GM12878 (cell line): ENCODE data around the gene TPD52L2. TPM values are rescaled to one million over a fixed set of nuclear protein-coding genes. Genes with fewer than 3 reads are reported as not detected.

Experiments
- ATAC-seq: fragments of 200-7000 bp; cut with Tn5 transposase; 3 replicates; pipeline ENCODE4 v1.9.1; 2020; ENCODE audit warnings: mild to moderate bottlenecking, moderate library complexity
- BruUV-seq: library from RNA; stranded (reverse); fragments of 400-500 nt; replicated peaks from 2 replicates; lab custom pipeline; 2021; lab: Mats Ljungman, UMichigan
- CTCF ChIA-PET: fragments of 300-600 bp; sonication (Branson Sonifier 250); formaldehyde crosslinking; extraction: SDS; loops from one replicate; lab custom pipeline; 2021; ENCODE audit warnings: inconsistent platforms; lab: Yijun Ruan, JAX
- POLR2A ChIA-PET: fragments of 350-600 bp; formaldehyde crosslinking; extraction: SDS; loops from one replicate; lab custom pipeline; 2021; ENCODE audit warnings: inconsistent platforms; lab: Charles Lee
- RAD21 ChIA-PET: fragments of 300-600 bp; sonication (Branson Sonifier 250); formaldehyde crosslinking; loops from one replicate; lab custom pipeline; 2023; ENCODE audit warnings: antibody characterized with exemption; ENCODE audit not compliant: unreplicated experiment; lab: Charles Lee
- SMC1A ChIA-PET: fragments of 300-600 bp; sonication (Branson Sonifier 250); formaldehyde crosslinking; loops from one replicate; lab custom pipeline; 2023; ENCODE audit not compliant: unreplicated experiment, uncharacterized antibody; lab: Charles Lee
- DNase-seq: peaks from one replicate; pipeline ENCODE4 v3.0.0-alpha.2; 2011; ENCODE audit warnings: low read depth, low spot score
- FAIRE-seq: peaks from 3 replicates; lab custom pipeline; 2011; peaks lifted over from hg19 to GRCh38; lab: Jason Lieb, UNC
- H2AFZ ChIP-seq: 2 replicates; pipeline ENCODE4 v1.6.0; 2011; ENCODE audit warnings: low read depth, low read length, control low read depth; ENCODE audit not compliant: control insufficient read depth
- H3K27ac ChIP-seq: 2 replicates; pipeline ENCODE4 v1.5.1; 2011; ENCODE audit warnings: control low read depth; ENCODE audit not compliant: control insufficient read depth, insufficient read depth
- H3K27me3 ChIP-seq, 2 experiments: replicated peaks in 1 of 2; 2 replicates each; pipeline versions ENCODE4 v1.6.0 to v1.6.1; 2011; ENCODE audit warnings: low read length in 1 of 2; ENCODE audit not compliant: control insufficient read depth in 2 of 2, insufficient read depth in 2 of 2
- H3K36me3 ChIP-seq, 2 experiments: 2 replicates each; pipeline ENCODE4 v1.5.1; 2011; ENCODE audit warnings: low read length in 1 of 2; ENCODE audit not compliant: control insufficient read depth in 2 of 2, insufficient read depth in 2 of 2
- H3K4me1 ChIP-seq: 2 replicates; pipeline ENCODE4 v1.6.1; 2011; ENCODE audit warnings: mild to moderate bottlenecking, low read length, moderate library complexity, mixed read lengths; ENCODE audit not compliant: control insufficient read depth, insufficient read depth
- H3K4me2 ChIP-seq: 2 replicates; pipeline ENCODE4 v1.6.0; 2011; ENCODE audit warnings: control low read depth; ENCODE audit not compliant: control insufficient read depth, insufficient read depth
- H3K4me3 ChIP-seq: fragments of 200-600 bp; sonication (generic); 2 replicates; pipeline ENCODE4 v1.5.1; 2016
- H3K79me2 ChIP-seq: 2 replicates; pipeline ENCODE4 v1.6.0; 2011; ENCODE audit warnings: low read length; ENCODE audit not compliant: control insufficient read depth, insufficient read depth
- H3K9ac ChIP-seq: 2 replicates; pipeline ENCODE4 v1.8.0; 2011; ENCODE audit warnings: low read length, control low read depth, mixed read lengths; ENCODE audit not compliant: control insufficient read depth, insufficient read depth
- H3K9me3 ChIP-seq: replicated peaks from 3 replicates; pipeline ENCODE4 v1.5.1; 2011; ENCODE audit warnings: mild to moderate bottlenecking, low read length; ENCODE audit not compliant: control insufficient read depth, insufficient read depth
- H4K20me1 ChIP-seq: 2 replicates; pipeline ENCODE4 v1.6.0; 2011; ENCODE audit not compliant: control insufficient read depth, insufficient read depth
- CREB1 ChIP-seq: IDR thresholded peaks from 2 replicates; pipeline ENCODE4 v1.6.1; 2012; ENCODE audit warnings: low read depth, mild to moderate bottlenecking, inconsistent platforms
- GABPA ChIP-seq: IDR thresholded peaks from 2 replicates; pipeline ENCODE4 v1.6.1; 2014; ENCODE audit warnings: antibody characterized with exemption, low read depth, mild to moderate bottlenecking, inconsistent platforms
- NFYA ChIP-seq: IDR thresholded peaks from 2 replicates; pipeline ENCODE4 v1.6.1; 2011; ENCODE audit warnings: low read depth, mild to moderate bottlenecking, low read length, improper control_type of control experiment, borderline replicate concordance
- SMAD1 ChIP-seq: fragments of 450-650 bp; IDR thresholded peaks from 2 replicates; pipeline ENCODE4 v1.6.1; 2018; ENCODE audit warnings: mild to moderate bottlenecking, low read depth; ENCODE audit not compliant: partially characterized antibody
- SUZ12 ChIP-seq: fragments of 200-600 bp; sonication (generic); IDR thresholded peaks from one replicate; pipeline ENCODE4 v1.6.1; 2018; ENCODE audit warnings: antibody characterized with exemption, mild to moderate bottlenecking; ENCODE audit not compliant: unreplicated experiment
- WGBS: methylation state at CpG from one replicate; pipeline ENCODE4 v1.1.6; 2016; ENCODE audit warnings: low lambda C conversion rate; ENCODE audit not compliant: insufficient replicate concordance, insufficient coverage; ENCODE audit errors: missing lambda C conversion rate; 5-methylcytosine and 5-hydroxymethylcytosine counted together
- in situ Hi-C: fragments of 300-500 bp; cut with MboI; formaldehyde crosslinking; loops from 9 replicates; pipeline ENCODE4 v1.14.3; 2018; ENCODE audit warnings: mixed read lengths
- intact Hi-C: fragments of 100-400 bp; cut with micrococcal nuclease; formaldehyde crosslinking; loops from one replicate; pipeline ENCODE4 v1.14.2; 2022; ENCODE audit not compliant: unreplicated experiment
- polyA plus RNA-seq, 11 experiments: library from polyadenylated mRNA; depleted of rRNA in 4 of 11; unstranded in 6 of 11; stranded (reverse) in 5 of 11; fragments of >200 nt; fragmentation: Nextera tagmentation in 4 of 11; fragmentation: Illumina TruSeq in 1 of 11; extraction: Ambion mirVana in 4 of 11; extraction: Trizol in 1 of 11; gene quantifications; 1 replicate in 1 of 11; 2 replicates in 10 of 11; pipeline versions ENCODE4 v1.2.1 to v1.2.3, GENCODE V29; 2011 to 2016; ENCODE audit warnings: inconsistent platforms in 2 of 11, missing spikeins in 2 of 11, low read depth in 1 of 11
- total RNA-seq, 4 experiments: library from RNA; depleted of rRNA in 3 of 4; stranded (reverse); fragments of >200 nt in 3 of 4; fragmentation: Illumina TruSeq in 1 of 4; extraction: Trizol in 1 of 4; gene quantifications; 2 replicates each; pipeline versions ENCODE4 v1.2.1 to v1.2.3, GENCODE V29; 2013 to 2021
- TF ChIP-seq, protein P1 (sequence below): IDR thresholded peaks from 2 replicates; pipeline ENCODE4 v1.6.1; 2011; ENCODE audit warnings: low read depth, mild to moderate bottlenecking, low read length, moderate library complexity, borderline replicate concordance; ENCODE audit errors: extremely low read depth
- TF ChIP-seq, protein P2 (sequence below): IDR thresholded peaks from 2 replicates; pipeline ENCODE4 v1.6.1; 2011; ENCODE audit warnings: mild to moderate bottlenecking, low read depth, low read length, moderate library complexity; ENCODE audit not compliant: insufficient replicate concordance

The TPD52L2 gene
- total and polyA plus RNA-seq, 10 of the 15 experiments (the other 5 are each of a cell fraction or from before 2014, with no cell fraction given), result 1.6 to 71.0 (median 46.3) TPM

DNA sequence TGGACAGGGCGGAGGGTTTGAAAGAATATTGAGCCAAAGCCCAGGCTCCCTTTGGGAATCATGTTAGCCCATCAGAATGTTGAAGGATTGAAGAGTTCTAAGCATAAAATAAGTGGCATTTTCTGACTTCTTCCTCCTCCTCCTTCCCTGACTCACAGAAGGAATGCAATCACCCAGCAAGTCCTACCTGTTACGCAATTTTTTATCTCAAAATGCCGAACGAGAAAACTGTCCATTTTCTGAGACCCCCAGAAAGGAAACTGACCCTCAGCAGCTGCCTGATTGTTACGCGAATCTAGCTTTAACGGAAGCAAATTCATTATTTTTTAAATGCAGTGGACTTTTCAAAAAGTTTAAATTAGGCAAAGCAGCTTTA, 25.1 kb downstream of the TPD52L2 start:
- no peak overlapping the region for H3K27ac ChIP-seq
- no peaks in the 10 kb centered on the region for H3K4me1 ChIP-seq
- ChIA-PET RAD21 (no interaction called here), SMC1A (no interaction called here), CTCF (no interaction called here)
- no TSS peak for BruUV-seq
- ATAC-seq (no peak), FAIRE-seq (no peak)
- H3K36me3 ChIP-seq, result peaks cover 12 to 17% of the 10 kb centered on the region in 2 experiments
- H3K9ac ChIP-seq, result no peak overlapping the region
- in situ Hi-C loops (no loop called here), intact Hi-C loops (no loop called here)
- H3K79me2 ChIP-seq, result peaks cover 2% of the 10 kb centered on the region; the same call in 1 of the 2 replicates
- no peaks in the 10 kb centered on the region for H3K27me3 ChIP-seq
- H3K4me2 ChIP-seq, result no peak overlapping the region
- TF ChIP-seq CREB1, result no peak
- no peak for TF ChIP-seq GABPA
- TF ChIP-seq SUZ12, result no peak
- no peak for TF ChIP-seq NFYA
- TF ChIP-seq, protein P1, sequence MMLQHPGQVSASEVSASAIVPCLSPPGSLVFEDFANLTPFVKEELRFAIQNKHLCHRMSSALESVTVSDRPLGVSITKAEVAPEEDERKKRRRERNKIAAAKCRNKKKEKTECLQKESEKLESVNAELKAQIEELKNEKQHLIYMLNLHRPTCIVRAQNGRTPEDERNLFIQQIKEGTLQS, result no peak
- no peak for TF ChIP-seq SMAD1
- TF ChIP-seq, protein P2, sequence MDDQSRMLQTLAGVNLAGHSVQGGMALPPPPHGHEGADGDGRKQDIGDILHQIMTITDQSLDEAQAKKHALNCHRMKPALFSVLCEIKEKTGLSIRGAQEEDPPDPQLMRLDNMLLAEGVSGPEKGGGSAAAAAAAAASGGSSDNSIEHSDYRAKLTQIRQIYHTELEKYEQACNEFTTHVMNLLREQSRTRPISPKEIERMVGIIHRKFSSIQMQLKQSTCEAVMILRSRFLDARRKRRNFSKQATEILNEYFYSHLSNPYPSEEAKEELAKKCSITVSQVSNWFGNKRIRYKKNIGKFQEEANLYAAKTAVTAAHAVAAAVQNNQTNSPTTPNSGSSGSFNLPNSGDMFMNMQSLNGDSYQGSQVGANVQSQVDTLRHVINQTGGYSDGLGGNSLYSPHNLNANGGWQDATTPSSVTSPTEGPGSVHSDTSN, result no peak
- TF ChIP-seq, all 136 proteins: peak for 0
- H3K4me3 ChIP-seq, result no peak overlapping the region
- no peak overlapping the region for H2AFZ ChIP-seq
- DNase-seq, result no peak
- 97% methylated on average over 7 of the region's 7 CpGs for WGBS
- POLR2A ChIA-PET, result no interaction called here
- H3K9me3 ChIP-seq, result no peaks in the 10 kb centered on the region
- 0 out of 2 replicates have a peak, but pooled peaks cover 2% of the 10 kb centered on the region for H4K20me1 ChIP-seq
